Measurements from ENCODE around the gene ATP4B.

GRCh38 chr13:113616991-113617749 is 40.8 kb downstream of the ATP4B start:
- TF ChIP-seq, protein P1, sequence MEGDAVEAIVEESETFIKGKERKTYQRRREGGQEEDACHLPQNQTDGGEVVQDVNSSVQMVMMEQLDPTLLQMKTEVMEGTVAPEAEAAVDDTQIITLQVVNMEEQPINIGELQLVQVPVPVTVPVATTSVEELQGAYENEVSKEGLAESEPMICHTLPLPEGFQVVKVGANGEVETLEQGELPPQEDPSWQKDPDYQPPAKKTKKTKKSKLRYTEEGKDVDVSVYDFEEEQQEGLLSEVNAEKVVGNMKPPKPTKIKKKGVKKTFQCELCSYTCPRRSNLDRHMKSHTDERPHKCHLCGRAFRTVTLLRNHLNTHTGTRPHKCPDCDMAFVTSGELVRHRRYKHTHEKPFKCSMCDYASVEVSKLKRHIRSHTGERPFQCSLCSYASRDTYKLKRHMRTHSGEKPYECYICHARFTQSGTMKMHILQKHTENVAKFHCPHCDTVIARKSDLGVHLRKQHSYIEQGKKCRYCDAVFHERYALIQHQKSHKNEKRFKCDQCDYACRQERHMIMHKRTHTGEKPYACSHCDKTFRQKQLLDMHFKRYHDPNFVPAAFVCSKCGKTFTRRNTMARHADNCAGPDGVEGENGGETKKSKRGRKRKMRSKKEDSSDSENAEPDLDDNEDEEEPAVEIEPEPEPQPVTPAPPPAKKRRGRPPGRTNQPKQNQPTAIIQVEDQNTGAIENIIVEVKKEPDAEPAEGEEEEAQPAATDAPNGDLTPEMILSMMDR (conservative IDR thresholded peaks at IDR 0.05; ENCODE audit: low read depth, low read length), result no peak
- TF ChIP-seq EZH2 (IDR thresholded peaks at IDR 0.05; ENCODE audit: borderline replicate concordance, low read depth, low read length, poor library complexity, severe bottlenecking), result no peak

Data from A673 (cell line).